Esophagus squamous epithelium (tissue), 4 donors: Measurements from ENCODE around the gene CAMK2D.

ENCODE experiments used
- POLR2A ChIP-seq, 4 donors: fragments of 450-650 bp; IDR thresholded peaks; one replicate each; pipeline ENCODE4 v1.6.1; 2017; ENCODE audit warnings: antibody characterized with exemption in 4 of 4, mild to moderate bottlenecking in 4 of 4, moderate library complexity in 3 of 4
- TF ChIP-seq, protein P1 (sequence below), 6 experiments: fragments of 450-650 bp in 4 of 6; fragments of 200-600 bp in 2 of 6; sonication (generic) in 2 of 6; IDR thresholded peaks; one replicate each; pipeline ENCODE4 v1.5.1; 2016 to 2019; ENCODE audit warnings: antibody characterized with exemption in 6 of 6, mild to moderate bottlenecking in 4 of 6, moderate library complexity in 4 of 6

DNA sequence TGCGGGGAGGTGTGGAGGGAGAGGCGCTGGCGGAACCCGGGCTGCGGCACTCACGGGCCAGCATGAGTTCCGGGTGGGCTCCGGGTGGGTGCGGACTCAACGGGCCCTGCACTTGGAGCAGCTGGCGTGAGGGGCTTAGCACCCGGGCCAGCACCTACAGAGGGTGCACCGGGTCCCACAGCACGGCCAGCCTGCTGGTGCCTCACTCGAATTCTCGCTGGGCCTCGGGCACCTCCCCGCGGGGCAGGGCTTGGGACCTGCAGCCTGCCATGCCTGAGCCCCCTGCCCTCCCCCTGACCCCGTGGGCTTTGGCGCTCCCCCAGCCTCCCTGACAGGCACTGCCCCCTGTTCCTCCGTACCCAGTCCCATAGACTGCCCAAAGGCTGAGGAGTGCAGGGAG lies 10.8 kb upstream of the CAMK2D start:
- TF ChIP-seq, protein P1, sequence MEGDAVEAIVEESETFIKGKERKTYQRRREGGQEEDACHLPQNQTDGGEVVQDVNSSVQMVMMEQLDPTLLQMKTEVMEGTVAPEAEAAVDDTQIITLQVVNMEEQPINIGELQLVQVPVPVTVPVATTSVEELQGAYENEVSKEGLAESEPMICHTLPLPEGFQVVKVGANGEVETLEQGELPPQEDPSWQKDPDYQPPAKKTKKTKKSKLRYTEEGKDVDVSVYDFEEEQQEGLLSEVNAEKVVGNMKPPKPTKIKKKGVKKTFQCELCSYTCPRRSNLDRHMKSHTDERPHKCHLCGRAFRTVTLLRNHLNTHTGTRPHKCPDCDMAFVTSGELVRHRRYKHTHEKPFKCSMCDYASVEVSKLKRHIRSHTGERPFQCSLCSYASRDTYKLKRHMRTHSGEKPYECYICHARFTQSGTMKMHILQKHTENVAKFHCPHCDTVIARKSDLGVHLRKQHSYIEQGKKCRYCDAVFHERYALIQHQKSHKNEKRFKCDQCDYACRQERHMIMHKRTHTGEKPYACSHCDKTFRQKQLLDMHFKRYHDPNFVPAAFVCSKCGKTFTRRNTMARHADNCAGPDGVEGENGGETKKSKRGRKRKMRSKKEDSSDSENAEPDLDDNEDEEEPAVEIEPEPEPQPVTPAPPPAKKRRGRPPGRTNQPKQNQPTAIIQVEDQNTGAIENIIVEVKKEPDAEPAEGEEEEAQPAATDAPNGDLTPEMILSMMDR (IDR thresholded peaks at IDR 0.05) = no peak
- no peak for TF ChIP-seq POLR2A (IDR thresholded peaks at IDR 0.05)
